ENCODE results near the gene TBCD. TPM values are rescaled to one million over a fixed set of nuclear protein-coding genes. Genes with fewer than 3 reads are reported as not detected.

The TBCD gene
- total RNA-seq, 1 experiment from 2014 or later = 29.6 TPM

GRCh38 chr17:82813299-82814051, 61.6 kb downstream of the TBCD start:
- POLR2A ChIA-PET (ENCODE audit: unreplicated experiment) = no interaction called here
- H3K36me3 ChIP-seq (ENCODE audit: low read depth, low read length) = peaks cover 4% of the 10 kb centered on the region; the same call in 1 of the 2 replicates
- DNase-seq (no peak), ATAC-seq (no peak)
- H4K20me1 ChIP-seq (ENCODE audit: low read length) = no peaks in the 10 kb centered on the region
- TF ChIP-seq EZH2 (IDR thresholded peaks at IDR 0.05; ENCODE audit: low read length, unreplicated experiment) (no peak), CTCF (conservative IDR thresholded peaks at IDR 0.05; ENCODE audit: low read depth, low read length) (no peak), EZH2phosphoT487 (IDR thresholded peaks at IDR 0.05; ENCODE audit: borderline replicate concordance, low read length) (no peak)
- H3F3A ChIP-seq (ENCODE audit: low read length, unreplicated experiment) = no peaks in the 10 kb centered on the region
- H3K79me2 ChIP-seq (ENCODE audit: low read length) = no peaks in the 10 kb centered on the region
- CTCF ChIA-PET = no interaction called here
- no peaks in the 10 kb centered on the region for H3K9me3 ChIP-seq (ENCODE audit: low read length)
- H3K27me3 ChIP-seq (ENCODE audit: low read length) = no peaks in the 10 kb centered on the region
- H3K4me3 ChIP-seq (ENCODE audit: low read length) = no peak overlapping the region
- H3K9ac ChIP-seq (ENCODE audit: low read length) = no peak overlapping the region
- intact Hi-C loops (cut with micrococcal nuclease) = no loop called here
- H3K9me2 ChIP-seq (replicated peaks; ENCODE audit: low read length) = no peaks in the 10 kb centered on the region
- no peak overlapping the region for H2AFZ ChIP-seq (ENCODE audit: low read length)
- no peak overlapping the region for H3K27ac ChIP-seq (ENCODE audit: low read length)
- BruUV-seq (replicated peaks) = no TSS peak
- no peak overlapping the region for H3K4me2 ChIP-seq (ENCODE audit: low read length)
- no peaks in the 10 kb centered on the region for H3K4me1 ChIP-seq (ENCODE audit: insufficient read depth, low read length)

- POLR2A ChIA-PET (ENCODE audit: unreplicated experiment) = no interaction called here
These were observed 63.0 kb downstream of the TBCD start for GRCh38 chr17:82814834-82815233.

More at GRCh38 chr17:82814834-82815233, 63.0 kb downstream of the TBCD start:
- no peak for ATAC-seq
- Histone ChIP-seq H3K79me2 (ENCODE audit: low read length) (no peaks in the 10 kb centered on the region), H3K4me2 (ENCODE audit: low read length) (no peak overlapping the region), H3F3A (ENCODE audit: low read length, unreplicated experiment) (no peaks in the 10 kb centered on the region), H3K9me3 (ENCODE audit: low read length) (no peaks in the 10 kb centered on the region), H3K9me2 (replicated peaks; ENCODE audit: low read length) (no peaks in the 10 kb centered on the region), H3K27me3 (ENCODE audit: low read length) (no peaks in the 10 kb centered on the region), H4K20me1 (ENCODE audit: low read length) (no peaks in the 10 kb centered on the region), H3K9ac (ENCODE audit: low read length) (no peak overlapping the region), H3K36me3 (ENCODE audit: low read depth, low read length) (peaks cover 13% of the 10 kb centered on the region), H3K4me1 (ENCODE audit: insufficient read depth, low read length) (no peaks in the 10 kb centered on the region), H3K4me3 (ENCODE audit: low read length) (no peak overlapping the region), H2AFZ (ENCODE audit: low read length) (no peak overlapping the region), H3K27ac (ENCODE audit: low read length) (no peak overlapping the region)
- DNase-seq = no peak
- intact Hi-C loops (cut with micrococcal nuclease) = no loop called here
- TF ChIP-seq EZH2 (IDR thresholded peaks at IDR 0.05; ENCODE audit: low read length, unreplicated experiment) (no peak), EZH2phosphoT487 (IDR thresholded peaks at IDR 0.05; ENCODE audit: borderline replicate concordance, low read length) (no peak), CTCF (conservative IDR thresholded peaks at IDR 0.05; ENCODE audit: low read depth, low read length) (no peak)
- CTCF ChIA-PET = no interaction called here
- BruUV-seq (replicated peaks) = no TSS peak
